Measurements from ENCODE around the gene HOXC5.
"Not testable (repeated sequence)": the region's sequence is repeated elsewhere in the genome, so short reads cannot be mapped to it uniquely, and the experiment has no call there.

HOXC5 gene

DNA sequence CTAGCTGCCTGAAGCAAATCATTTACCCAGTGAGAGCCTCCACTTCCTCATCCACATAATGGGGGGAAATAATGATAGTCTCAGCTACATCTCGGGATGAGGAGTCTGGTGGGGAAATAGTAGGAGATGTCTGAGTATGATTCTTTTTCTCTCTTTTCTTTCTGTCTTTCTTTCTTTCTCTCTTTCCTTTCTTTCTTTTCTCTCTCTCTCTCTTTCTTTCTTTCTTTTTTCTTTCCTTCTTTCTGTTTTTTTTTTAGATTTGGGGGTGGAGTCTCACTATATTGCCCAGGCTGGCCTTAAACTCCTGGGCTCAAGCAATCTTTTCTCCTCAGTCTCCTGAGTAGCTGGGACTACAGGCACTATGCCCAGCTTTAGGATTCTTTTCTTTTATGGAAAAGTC lies 33.6 kb downstream of the HOXC5 start:
- no peak for DNase-seq (ENCODE audit: low read depth in 2 of 2)

DNA sequence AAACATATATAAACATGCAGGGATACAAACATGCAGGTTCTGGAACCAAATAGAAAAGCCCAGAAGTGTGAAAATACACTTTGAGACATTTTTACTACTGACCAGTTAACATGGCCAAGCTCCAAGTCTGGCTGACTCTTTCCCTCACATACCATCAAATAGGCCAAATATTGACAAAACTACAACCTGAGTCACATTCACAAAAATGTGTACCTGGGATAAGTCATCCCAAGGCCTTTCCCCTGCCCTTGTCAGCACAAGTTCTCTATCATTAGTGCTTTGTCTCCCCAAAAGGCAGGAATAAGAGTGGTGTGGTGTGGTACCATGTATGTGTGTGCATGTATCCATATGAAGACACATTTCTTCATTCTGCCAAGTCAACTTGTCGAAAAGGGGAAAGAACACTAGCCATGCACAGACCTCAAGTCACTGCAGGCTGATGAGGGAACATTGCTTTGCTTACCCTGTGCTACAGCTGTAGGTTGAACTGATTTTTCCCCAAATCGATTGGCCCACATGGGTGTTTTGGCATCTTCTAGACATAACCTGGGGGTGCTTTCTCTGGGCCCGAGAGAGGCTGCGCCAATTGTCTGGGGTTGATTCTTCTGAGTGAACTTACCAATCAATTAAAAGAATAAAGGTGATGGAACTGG lies 35.7 kb downstream of the HOXC5 start:
- DNase-seq (ENCODE audit: low read depth in 2 of 2) = no peak

DNA sequence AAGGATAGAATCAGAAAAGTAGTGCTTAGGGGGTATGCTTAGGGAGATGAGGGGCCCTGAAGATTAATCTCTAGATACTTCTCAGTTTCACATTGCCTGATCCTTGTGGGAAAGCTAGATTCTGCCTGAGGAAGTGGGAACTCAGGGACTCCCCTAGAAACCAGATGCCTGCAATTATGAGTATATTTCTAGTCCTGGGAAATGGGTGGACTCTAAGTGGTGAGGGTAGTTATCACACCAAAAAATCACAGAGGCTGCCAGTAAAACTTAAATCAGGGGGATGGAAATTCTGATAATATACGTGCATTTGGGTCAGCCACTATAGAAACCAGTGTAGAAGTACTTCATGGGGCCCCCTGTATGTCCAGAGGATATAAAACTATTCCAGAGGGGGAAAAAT lies 39.1 kb downstream of the HOXC5 start:
- DNase-seq (ENCODE audit: low read depth in 2 of 2) = no peak

DNA sequence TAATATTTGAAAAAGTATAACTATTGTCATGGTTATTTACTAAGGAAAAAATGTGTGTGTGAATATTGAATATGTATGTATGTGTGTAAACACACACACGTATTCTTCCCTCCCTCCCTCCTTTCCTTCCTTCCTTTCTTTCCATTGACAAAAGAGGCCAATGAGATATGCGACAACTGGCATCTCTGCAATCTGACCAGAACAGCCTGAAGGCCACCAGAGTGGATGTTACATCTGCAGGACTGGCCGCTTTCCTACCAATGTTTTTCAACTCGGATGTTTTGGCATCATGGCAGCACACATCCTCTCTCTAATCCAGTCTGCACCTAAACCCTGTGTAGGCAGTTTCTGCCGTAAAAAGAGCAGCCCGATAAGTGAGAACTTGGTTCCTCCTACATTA lies 41.5 kb downstream of the HOXC5 start:
- no peak for DNase-seq (ENCODE audit: low read depth in 2 of 2)

DNA sequence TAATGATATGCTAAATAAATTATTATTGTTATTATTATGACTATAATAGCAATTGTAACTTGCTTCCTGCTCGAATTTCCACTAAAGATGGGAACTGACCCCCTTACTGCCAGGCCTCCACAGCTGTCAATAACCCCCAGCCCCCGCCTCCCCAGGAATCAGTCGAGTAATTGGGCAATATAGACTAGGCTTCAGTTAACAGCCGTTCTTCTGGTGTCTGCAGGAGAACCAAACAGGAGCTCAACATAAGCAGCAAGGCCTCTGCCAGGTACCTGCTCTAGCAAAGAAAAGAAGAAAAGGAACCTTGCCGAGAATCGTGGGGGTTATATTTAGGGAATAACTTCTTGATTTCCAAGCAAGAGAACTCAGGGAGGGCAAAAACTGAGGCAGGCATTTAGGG lies 42.6 kb downstream of the HOXC5 start:
- no peak for DNase-seq (ENCODE audit: low read depth in 2 of 2)

DNA sequence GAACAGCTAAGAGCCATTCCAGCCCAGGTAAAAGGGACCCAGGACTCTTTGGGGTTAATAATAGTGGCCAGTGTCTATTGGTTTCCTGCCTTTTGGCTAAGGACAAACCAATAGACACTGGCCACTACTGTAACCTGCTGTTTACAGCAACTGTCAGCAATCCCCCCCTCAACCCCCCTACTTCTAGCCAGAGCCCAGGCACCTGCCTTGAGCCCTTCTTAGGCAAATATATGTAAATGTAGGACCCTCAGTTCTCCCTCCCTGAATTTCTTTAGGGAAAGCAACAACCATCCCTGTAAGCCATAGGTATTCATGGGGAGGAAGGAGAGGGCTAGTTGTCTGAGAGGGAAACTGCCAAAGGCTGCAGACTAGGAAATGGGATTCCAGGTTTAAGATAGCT lies 43.1 kb downstream of the HOXC5 start:
- no peak for DNase-seq (ENCODE audit: low read depth in 2 of 2)

DNA sequence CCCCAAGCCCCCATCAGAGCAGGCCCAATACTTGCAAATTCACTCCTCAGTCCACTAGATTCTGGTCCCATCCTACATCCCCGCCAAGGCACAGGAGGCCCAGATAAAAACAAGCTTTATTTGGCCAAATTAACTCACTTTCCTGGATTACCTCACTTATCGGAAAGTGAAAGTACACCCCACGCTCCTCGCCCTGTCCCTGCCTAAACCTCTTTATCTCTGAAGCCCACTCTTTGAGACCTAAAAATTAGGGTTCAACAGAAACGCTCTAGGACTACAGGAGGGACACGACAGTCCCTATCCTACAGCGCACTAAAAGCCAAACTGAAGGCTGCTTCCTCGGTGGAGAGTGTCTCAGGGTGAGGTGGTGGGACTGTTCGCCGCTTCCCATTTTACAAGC lies 45.0 kb downstream of the HOXC5 start:
- not testable (repeated sequence) for DNase-seq (ENCODE audit: low read depth in 2 of 2)

DNA sequence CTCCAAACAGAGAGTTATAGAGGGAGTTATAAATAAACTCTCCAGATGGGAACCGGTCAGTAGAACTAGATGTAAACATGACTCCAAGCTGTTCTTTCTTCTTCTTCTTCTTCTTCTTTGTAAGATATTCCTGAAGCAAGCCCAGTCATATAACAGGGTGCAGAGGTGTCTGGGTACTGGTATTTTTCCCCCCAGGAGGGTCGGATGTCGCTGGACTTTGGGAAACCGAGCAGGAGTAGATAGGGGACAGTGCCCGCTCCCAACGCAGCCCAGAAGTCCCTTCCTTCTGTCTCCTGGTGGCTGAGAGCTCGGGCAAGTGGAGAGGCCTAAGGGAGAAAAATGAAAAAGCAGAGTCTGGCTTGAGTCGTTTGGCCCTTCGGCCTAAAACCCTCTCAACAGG lies 46.3 kb downstream of the HOXC5 start:
- not testable (repeated sequence) for DNase-seq (ENCODE audit: low read depth in 2 of 2)

DNA sequence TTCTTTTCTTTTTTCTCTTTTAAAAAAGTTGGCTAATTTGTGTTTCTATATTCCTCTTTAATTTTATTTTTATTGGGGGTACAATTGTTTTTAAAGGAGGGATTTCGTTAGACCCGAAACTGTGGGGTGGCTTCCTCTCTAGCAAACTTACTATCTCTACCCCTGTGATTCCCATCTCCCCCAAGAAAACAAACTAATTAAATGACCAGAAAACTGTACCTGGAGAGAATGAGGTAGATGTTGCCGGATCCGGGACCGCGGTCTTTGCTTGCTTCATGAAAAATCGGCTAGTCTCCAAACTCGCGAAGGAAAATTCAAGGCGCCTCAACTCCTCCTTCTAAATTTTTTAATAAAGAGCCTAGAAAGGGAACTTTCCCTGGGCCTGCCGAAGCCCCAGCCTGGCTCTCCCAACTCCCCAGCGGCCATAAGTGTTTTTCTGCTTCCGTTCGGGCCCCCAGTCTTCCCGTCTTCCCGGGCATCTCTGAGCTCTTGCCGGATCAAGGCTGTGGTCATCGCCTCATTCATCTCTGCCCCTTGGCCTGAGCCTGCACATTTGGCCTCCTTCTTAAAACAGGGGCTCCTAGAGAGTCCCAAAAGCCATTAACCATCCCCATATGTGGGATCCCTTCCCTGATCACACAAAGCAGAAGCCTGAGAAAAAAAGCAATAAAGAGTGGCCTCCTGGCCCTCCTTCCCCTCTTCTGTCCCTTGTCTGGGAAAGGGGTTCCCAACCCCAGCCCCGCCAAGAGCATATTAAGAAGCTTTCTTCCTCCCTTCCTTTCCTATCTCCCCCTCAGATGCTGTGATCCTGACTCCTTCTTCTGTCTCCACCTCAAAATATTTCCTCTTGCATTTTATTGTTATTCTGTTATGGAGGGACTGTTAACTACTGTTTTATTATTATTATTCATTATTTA lies 47.4 kb downstream of the HOXC5 start:
- not testable (repeated sequence) for DNase-seq (ENCODE audit: low read depth in 2 of 2)

DNA sequence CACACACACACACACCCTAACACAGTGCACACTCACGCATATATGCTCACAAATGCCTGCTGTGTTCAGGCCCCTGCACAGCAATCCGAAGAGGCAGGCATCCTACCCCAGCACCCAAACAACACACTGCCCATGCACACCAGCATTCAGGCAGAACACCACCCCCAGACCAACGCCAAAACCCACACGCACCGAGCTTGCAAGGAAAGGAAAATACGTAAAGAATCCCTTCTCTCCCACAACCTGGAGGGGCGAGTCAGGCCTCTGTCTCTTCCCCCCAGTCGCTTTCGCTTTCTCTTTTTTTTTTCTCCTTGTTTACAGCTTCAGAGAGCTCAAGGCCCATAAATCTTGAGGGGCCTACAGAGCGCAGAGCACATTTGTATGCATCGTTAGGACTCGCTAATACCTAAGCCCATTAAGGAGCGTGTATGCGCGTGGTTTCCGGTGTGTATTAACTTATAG lies 48.2 kb downstream of the HOXC5 start:
- DNase-seq (ENCODE audit: low read depth in 2 of 2) = not testable (repeated sequence)

DNA sequence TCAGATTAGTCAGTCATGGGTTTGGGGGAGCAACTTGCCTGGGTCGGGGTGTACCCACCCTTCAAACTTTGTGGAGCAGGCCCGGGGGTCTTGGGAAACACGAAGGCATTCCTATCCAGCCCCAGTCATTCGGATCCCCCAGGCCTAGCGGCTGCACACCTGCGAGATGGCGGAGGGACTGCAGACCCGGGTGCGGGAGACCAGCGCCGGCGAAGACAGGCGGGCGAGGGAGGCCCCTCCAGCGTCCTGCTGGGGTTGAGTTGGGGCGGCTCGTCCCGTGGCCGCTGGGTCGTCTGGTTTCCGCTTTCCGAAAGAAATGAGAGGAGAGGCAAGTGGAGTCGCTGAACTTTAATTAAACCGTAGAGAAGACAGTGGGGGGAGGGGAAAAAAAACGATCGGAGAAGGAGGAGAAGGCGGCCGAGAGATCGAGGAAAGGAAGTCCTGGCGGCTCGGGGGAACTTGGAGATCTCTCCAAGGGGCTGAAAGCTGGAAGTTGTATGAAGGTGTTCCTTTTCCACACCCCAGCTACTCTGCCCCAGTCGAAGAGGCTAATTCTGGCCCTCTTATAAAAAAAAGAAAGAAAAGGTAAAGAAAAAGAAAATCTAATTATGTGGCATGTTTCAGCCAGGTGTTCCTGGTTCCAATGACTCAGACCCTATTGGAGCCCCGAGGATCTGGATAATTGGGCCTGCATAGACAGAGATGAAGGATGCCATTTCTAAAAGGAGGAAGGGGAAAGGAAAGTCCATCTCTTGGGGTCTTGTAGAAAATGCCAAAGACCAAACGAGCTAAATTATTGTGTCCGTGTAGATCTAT lies 48.9 kb downstream of the HOXC5 start:
- not testable (repeated sequence) for DNase-seq (ENCODE audit: low read depth in 2 of 2)

DNA sequence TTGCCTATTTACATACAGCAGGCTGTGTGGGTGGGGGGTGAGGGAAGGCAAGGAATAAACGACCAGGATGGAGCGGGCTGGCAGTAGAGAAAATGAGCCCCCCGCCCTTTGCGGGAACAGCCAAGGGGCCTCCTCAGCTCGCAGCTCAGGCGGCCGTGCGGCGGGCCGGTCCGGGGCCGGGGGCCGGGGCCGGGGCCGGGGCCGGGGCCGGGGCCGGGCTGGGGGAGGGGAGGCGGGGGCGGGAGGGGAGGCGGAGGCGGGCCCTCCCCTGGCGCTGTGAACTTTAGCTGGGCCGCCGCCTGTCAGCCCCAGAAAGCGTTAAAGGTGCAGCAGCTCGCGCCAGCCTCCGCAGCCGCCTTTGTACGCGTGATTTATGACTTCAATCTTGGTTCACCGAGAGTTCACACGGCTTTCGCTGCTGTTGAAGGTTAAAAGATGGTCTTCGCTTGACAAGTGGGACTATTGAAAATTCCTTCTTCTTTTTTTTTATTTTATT lies 49.6 kb downstream of the HOXC5 start:
- no peak for DNase-seq (ENCODE audit: low read depth in 2 of 2)
